HK-2 (cell line): ENCODE data around the gene LCOR.

Source experiments
- DNase-seq: peaks from one replicate; pipeline ENCODE4 v3.0.0-alpha.2; 2018; ENCODE audit not compliant: unreplicated experiment

Gene LCOR

GRCh38 chr10:96890172-96890513 lies 58.0 kb downstream of the LCOR start:
- DNase-seq, result no peak

- DNase-seq, result no peak
These were observed 58.5 kb downstream of the LCOR start for GRCh38 chr10:96890580-96890979.

GRCh38 chr10:96891840-96892239 lies 59.7 kb downstream of the LCOR start:
- DNase-seq, result no peak

- no peak for DNase-seq
These were observed 63.7 kb downstream of the LCOR start for GRCh38 chr10:96895662-96896424.

- DNase-seq, result no peak
These were observed 64.9 kb downstream of the LCOR start for GRCh38 chr10:96896884-96897589.

GRCh38 chr10:96902117-96902516 lies 70.0 kb downstream of the LCOR start:
- no peak for DNase-seq

- no peak for DNase-seq
These were observed 70.7 kb downstream of the LCOR start for GRCh38 chr10:96902731-96903358.

- DNase-seq, result no peak
These were observed 72.5 kb downstream of the LCOR start for GRCh38 chr10:96904648-96905047.

GRCh38 chr10:96906864-96907263 lies 74.8 kb downstream of the LCOR start:
- no peak for DNase-seq

- no peak for DNase-seq
These were observed 78.6 kb downstream of the LCOR start for GRCh38 chr10:96910488-96911395.

GRCh38 chr10:96912405-96912804 lies 80.3 kb downstream of the LCOR start:
- DNase-seq, result no peak

- no peak for DNase-seq
These were observed 81.8 kb downstream of the LCOR start for GRCh38 chr10:96913906-96914305.

- DNase-seq, result no peak
These were observed 85.5 kb downstream of the LCOR start for GRCh38 chr10:96917628-96918027.

- DNase-seq, result no peak
These were observed 86.3 kb downstream of the LCOR start for GRCh38 chr10:96918214-96919002.

- DNase-seq, result no peak
These were observed 87.8 kb downstream of the LCOR start for GRCh38 chr10:96919785-96920430.

- DNase-seq, result no peak
These were observed 89.6 kb downstream of the LCOR start for GRCh38 chr10:96921655-96922054.

- DNase-seq, result no peak
These were observed 91.2 kb downstream of the LCOR start for GRCh38 chr10:96922978-96923948.

- no peak for DNase-seq
These were observed 92.8 kb downstream of the LCOR start for GRCh38 chr10:96924861-96925260.

GRCh38 chr10:96930469-96930868 lies 98.4 kb downstream of the LCOR start:
- no peak for DNase-seq
